ENCODE data around the gene MANSC1.

Gene MANSC1

DNA sequence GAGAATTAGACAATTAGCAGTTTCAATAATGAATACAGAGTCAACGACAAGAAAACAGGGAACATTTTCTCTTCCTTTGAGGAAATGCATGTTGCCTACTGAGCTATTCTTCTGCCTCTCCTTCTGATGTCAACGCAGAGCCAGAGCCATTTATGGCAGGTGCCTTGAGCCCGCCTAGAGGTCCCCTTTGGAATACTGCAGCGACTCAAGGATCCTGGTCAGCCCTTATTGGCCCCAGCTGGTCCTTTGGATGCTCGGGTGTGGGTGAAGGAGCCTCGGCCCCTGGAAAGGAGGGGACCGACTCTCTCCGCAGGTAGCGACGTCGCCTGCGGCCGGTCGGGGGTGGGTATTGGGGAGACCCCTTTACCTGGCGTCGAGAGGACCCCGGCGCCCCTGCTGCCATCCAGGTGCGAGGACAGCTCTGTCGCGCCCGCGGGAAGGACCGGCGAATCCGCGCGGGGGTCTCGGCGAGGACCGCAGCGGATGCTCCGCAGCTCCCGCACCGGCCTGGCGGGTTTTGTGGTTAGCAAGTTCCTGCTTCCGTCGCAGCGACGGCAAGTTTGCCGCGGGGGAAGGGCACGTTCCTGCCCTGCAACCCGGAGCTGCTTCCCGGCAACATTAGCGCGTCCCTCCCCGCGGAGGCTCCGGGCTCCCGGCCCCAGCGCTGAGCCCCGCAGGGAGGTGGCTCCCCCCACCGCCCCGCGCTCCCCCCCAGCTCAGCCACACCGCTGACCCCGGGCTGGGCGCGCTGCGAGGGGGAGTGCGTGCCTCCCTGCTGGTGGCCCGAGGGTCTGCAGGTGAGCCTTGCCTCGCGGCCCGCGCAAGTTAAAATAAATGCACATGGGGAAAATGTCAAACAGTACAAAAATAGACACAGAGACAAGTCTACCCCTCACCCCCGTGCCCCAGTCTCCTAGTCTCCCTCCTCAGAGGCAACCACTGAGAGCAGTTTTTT is at the start of gene MANSC1:
TSS of gene MANSC1 (minus strand) at position 532 of the 955 bp plus-strand sequence. CDS start 6,928 bp downstream, outside the sequence.
- DNase-seq (ENCODE audit: low spot score), result peak; percentile 80

- DNase-seq (ENCODE audit: low spot score), result no peak
These were observed 49.1 kb upstream of the MANSC1 start for GRCh38 chr12:12399161-12399560.

DNA sequence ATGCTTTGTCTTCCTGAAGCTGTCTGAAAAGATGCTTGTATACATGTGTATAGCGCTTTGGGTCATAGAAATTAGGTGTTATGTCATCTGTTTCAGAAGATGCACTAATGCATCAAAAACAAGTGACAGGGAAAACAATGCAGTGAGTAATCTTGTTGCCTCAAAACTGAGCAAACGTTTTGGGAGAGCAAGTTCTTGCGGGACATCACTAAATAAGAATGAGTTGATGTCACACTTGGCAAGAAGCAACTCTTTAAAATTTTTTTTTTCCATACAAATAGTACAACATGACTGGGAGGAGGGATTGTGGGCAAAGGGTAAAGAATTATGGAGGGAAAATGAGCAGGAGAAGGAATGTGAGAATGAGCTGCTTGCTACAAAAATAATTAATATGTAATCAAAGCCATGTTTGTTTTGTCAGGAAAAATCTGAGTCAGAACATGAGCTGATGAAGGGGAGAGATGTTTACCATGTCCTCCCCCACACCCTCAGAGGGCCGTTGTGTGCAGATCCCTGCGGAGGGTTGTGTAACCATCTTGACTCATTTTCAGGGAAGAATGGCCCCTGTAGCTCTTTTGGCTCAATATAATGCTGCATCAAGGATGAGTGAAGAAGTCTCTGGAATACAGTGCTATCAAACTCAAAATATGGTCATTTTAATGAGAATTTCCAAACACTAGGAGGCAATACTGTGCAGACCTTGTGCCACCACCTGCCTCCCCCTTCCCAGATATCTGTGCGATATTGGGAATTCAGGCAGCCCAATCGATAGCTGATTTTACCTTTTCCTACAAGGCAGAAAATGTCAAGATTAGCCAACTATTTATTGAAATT is 48.2 kb upstream of the MANSC1 start:
- DNase-seq (ENCODE audit: low spot score), result peak; percentile 92

GRCh38 chr12:12397184-12397583 is 47.1 kb upstream of the MANSC1 start:
- DNase-seq (ENCODE audit: low spot score), result no peak

DNA sequence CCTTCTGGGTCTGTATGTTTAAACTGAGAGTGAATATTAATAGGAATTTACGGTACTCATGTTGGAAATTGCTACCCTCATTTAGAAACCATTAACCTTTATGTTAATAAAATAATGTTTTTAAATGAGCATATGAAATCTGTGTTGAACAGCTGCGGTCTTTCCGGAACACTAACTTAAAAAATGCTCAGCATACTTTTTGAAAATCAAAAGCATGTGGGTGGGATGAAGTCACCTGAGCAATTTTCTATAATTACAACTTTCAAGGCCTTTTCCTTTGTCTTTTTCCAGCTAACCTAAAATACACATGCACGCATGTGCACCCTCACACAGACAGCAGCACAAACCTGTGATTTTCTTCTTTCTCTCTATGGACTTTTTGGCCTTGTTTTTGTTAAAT is 46.7 kb upstream of the MANSC1 start:
- no peak for DNase-seq (ENCODE audit: low spot score)

GRCh38 chr12:12393171-12393570 is 43.1 kb upstream of the MANSC1 start:
- DNase-seq (ENCODE audit: low spot score), result no peak

GRCh38 chr12:12392413-12392812 is 42.4 kb upstream of the MANSC1 start:
- DNase-seq (ENCODE audit: low spot score), result no peak

- peak; percentile 61 for DNase-seq (ENCODE audit: low spot score)
These were observed 37.5 kb upstream of the MANSC1 start for GRCh38 chr12:12387501-12387900.

- no peak for DNase-seq (ENCODE audit: low spot score)
These were observed 34.7 kb upstream of the MANSC1 start for GRCh38 chr12:12384571-12385340.

- no peak for DNase-seq (ENCODE audit: low spot score)
These were observed 31.9 kb upstream of the MANSC1 start for GRCh38 chr12:12381982-12382381.

DNA sequence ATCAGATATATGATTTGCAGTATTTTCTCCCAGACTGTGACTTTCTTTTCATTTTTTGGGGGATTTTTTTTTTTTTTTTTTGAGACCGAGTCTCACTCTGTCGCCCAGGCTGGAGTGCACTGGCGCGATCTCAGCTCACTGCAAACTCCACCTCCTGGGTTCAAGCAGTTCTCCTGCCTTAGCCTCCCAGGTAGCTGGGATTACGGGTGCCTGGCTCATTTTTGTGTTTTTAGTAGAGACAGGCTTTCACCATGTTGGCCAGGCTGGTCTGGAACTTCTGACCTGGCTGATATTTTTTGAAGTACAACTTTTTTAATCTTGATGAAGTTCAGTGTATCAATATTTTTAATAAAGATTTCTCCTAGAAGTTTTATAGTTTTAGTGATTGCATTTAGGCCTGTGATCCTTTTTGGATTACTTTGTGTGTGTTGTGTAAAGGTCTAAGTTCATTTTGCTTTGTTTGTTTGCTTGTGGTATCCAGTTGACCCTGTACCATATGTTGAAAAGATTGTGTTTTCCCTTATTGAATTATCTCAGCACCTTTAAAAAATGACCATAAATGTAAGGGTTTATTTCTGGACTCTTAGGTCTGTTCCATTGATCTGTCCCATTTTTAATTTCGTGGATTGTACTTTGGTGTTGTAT is 31.0 kb upstream of the MANSC1 start:
- DNase-seq (ENCODE audit: low spot score), result no peak

- peak; percentile 20 for DNase-seq (ENCODE audit: low spot score)
These were observed 30.0 kb upstream of the MANSC1 start for GRCh38 chr12:12379831-12380730.

DNA sequence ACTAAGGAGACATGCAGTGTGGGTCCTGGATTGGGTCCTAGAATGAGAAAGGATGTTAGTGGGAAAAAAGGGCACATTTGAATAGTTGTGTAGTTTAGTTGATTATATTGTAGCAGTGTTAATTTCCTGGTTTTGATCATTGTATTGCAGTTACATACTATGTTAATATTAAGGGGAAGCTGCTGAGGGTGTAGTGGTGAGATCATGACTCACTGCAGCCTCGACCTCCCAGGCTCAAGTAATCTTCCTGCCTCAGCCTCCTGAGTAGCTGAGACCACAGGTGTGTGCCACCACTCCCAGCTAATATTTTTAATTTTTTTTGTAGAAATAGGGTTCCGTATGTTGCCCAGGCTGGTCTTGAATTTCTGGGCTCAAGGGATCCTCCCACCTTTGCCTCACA is 28.6 kb upstream of the MANSC1 start:
- DNase-seq (ENCODE audit: low spot score), result no peak

DNA sequence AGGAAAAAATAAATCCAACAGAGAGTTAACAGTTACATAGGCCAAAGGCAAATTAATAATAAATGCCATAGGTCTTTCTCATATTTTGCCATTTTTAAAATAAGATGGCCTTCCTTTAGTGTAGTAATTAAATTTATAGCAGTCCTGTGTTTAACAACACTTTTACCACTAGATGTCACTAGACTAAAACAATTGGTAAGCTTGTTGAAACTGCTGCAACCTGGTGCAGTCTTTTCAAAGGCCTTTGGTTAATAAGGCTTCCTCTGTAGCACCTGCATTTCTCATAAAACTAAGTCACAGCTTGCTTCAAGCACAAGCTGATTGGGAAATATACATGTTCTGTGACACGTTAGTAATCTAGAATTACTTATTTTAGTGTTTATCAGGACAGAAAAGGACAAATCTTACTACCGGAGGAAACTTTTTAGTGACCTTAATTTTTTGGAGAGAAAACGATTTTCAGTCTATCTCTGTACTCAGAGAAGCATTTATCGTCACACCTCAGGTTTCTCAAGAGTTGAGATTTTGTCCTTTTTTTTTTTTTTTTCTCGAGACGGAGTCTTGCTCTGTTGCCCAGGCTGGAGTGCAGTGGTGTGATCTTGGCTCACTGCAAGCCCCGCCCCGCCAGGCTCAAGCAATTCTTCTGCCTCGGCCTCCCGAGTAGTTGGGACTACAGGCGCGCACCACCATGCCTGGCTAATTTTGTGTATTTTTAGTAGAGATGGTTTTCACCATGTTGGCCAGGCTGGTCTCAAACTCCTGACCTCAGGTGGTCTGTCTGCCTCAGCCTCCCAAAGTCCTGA is 26.8 kb upstream of the MANSC1 start:
- peak; percentile 71 for DNase-seq (ENCODE audit: low spot score)

DNA sequence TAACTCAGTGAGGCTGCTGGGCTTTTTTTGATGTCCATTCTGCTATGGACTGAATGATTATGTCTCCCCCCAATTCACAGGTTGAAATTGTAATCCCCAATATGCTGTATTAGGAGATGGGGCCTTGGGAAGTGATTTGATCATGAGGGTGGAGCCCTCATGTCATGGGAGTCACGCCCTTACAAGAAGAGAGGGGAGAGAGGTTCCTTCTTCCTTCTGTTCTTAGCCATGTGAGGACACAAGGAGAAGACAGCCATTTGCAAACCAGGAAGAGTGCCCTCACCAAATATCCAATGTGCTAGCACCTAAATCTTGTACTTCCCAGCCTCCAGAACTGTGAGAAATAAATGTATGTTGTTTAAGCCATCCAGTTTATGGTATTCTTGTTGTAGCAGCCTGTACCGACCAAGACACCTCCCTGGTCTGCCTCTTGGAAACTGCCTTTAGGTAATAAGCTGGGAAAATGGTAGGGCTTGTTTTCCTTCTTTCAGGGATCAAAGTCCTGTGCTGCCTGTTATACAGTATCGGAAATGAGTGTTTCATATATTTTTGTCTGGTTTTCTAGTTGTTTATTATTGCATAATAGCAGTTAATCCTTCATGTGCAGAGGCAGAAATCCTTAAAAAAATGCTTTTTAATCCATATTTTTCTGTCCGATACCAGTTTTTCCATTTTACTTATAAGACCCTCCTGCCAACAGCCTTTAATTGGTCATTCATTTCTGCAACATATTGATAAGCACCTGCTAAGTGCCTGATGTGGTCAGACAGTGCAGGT is 23.1 kb upstream of the MANSC1 start:
- DNase-seq (ENCODE audit: low spot score), result no peak

DNA sequence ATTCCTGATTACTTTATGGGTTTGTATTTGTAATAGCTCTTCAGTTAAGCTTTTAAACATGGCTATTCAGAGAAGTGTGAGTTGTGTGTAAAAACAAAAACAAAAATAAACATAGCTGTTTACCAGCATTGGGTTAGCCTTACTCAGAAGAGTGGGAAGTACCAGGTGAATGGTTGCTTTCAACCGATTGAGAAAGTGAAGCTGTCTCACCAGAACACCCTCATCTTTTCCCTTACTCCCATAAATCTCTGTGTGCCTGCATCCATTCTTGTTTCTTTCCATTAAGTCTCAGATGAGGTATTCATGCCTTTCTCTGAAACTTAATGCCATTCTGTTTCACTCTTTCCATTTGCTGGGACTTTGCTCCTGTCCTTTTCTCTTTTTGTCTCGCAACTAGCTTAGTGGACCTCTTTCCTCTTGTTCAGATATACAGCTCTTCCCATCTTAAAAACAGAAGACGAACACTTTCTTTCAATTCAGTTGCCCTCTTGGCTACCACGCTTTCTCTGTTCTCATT is 17.5 kb upstream of the MANSC1 start:
- DNase-seq (ENCODE audit: low spot score), result no peak

DNA sequence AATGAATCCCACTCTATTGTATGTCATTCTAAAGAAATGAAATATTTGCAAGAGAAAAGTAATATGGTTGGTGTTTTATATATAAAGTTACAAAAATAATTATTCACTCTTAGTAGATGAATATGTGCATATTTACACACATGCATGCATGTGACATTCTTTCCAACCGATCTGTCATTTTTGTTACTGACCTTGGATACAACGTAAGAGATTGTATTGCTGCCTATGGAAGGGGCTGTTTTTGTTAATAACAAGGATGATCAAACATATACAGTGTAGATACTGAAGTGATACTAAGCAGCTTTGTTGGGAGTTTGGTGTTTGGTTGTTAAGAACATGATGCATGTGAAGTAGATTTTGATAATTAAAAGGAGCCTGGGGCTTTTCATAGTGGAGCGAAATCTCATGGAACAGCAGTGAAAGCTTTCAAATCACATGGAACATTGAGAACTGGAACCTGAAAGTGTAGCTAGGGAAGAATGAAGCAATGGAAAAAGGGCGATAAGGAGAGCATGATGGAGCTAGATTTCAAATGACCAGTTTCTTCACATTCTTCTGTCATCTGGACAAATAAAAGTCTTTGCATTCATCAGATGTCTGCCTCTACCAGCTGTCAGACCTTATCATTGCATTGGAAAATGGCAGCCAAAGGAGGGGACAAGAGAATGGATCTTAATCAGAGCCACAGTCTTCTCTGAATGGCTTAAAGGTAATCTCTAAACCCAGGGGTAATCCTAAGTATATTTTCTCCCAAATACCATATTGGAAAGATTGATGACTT is 16.8 kb upstream of the MANSC1 start:
- no peak for DNase-seq (ENCODE audit: low spot score)

GRCh38 chr12:12365931-12366431 is 15.9 kb upstream of the MANSC1 start:
- DNase-seq (ENCODE audit: low spot score), result no peak
